Gastroesophageal sphincter (tissue), 4 donors: ENCODE data around the gene ANK2. TPM values are rescaled to one million over a fixed set of nuclear protein-coding genes. Genes with fewer than 3 reads are reported as not detected.

ENCODE experiments used
- ATAC-seq: fragments of 150-250 bp; one replicate; pipeline ENCODE4 v1.9.1; 2016; ENCODE audit warnings: mild to moderate bottlenecking, moderate library complexity
- H3K27ac ChIP-seq, 4 donors: fragments of 200-600 bp; sonication (generic) in 3 of 4; 1 replicate in 3 of 4; 2 replicates in 1 of 4; pipeline ENCODE4 v1.5.1; 2016 to 2019
- H3K27me3 ChIP-seq: fragments of 200-600 bp; sonication (generic); one replicate; pipeline ENCODE4 v1.5.1; 2019
- H3K36me3 ChIP-seq, 2 donors: fragments of 200-600 bp; sonication (generic); one replicate each; pipeline ENCODE4 v1.5.1; 2019; ENCODE audit warnings: control low read depth in 1 of 2
- H3K4me1 ChIP-seq, 3 donors: fragments of 200-600 bp; sonication (generic); 1 replicate in 2 of 3; 2 replicates in 1 of 3; pipeline ENCODE4 v1.5.1; 2016 to 2019; ENCODE audit warnings: control low read depth in 2 of 3
- H3K4me3 ChIP-seq, 2 donors: fragments of 200-600 bp; sonication (generic); one replicate each; pipeline ENCODE4 v1.5.1; 2019; ENCODE audit warnings: mild to moderate bottlenecking in 1 of 2, moderate library complexity in 1 of 2
- H3K9me3 ChIP-seq, 3 donors: fragments of 200-600 bp; sonication (generic); one replicate each; pipeline ENCODE4 v1.5.1; 2017 to 2019; ENCODE audit warnings: control low read depth in 2 of 3
- CTCF ChIP-seq, 4 experiments: fragments of 200-600 bp in 2 of 4; fragments of 450-650 bp in 2 of 4; sonication (generic) in 1 of 4; IDR thresholded peaks; one replicate each; pipeline ENCODE4 v1.5.1; 2017 to 2019; ENCODE audit warnings: antibody characterized with exemption in 4 of 4, mild to moderate bottlenecking in 2 of 4, moderate library complexity in 2 of 4
- EP300 ChIP-seq: sonication (generic); formaldehyde crosslinking; IDR thresholded peaks from one replicate; pipeline ENCODE4 v1.6.1; 2017; ENCODE audit warnings: antibody characterized with exemption, mild to moderate bottlenecking
- POLR2A ChIP-seq, 2 donors: fragments of 450-650 bp; IDR thresholded peaks; one replicate each; pipeline ENCODE4 v1.6.1; 2017; ENCODE audit warnings: antibody characterized with exemption in 2 of 2, mild to moderate bottlenecking in 2 of 2, moderate library complexity in 1 of 2
- POLR2AphosphoS5 ChIP-seq: sonication (generic); formaldehyde crosslinking; IDR thresholded peaks from one replicate; pipeline ENCODE4 v1.6.1; 2017; ENCODE audit warnings: antibody characterized with exemption
- WGBS, 2 donors: methylation state at CpG; one replicate each; pipeline ENCODE4 v1.1.5; 2018; ENCODE audit warnings: low coverage in 1 of 2; 5-methylcytosine and 5-hydroxymethylcytosine counted together
- total RNA-seq, 4 donors: library from RNA; depleted of rRNA; stranded (reverse); fragments of >200 nt; gene quantifications; one replicate each; pipeline ENCODE4 v1.1.0, GENCODE V29; 2016

The ANK2 gene
- total RNA-seq, 4 donors from 2014 or later = 84.9 to 104 (median 91.5) TPM

- ATAC-seq = no peak
- H3K27me3 ChIP-seq = no peaks in the 10 kb centered on the region
- H3K4me1 ChIP-seq = no peaks in the 10 kb centered on the region
- 84 to 87% methylated on average over 2 to 5 of the region's 5 CpGs for WGBS, 2 donors
- TF ChIP-seq CTCF (IDR thresholded peaks at IDR 0.05) (no peak), EP300 (no peak), POLR2AphosphoS5 (no peak), POLR2A (IDR thresholded peaks at IDR 0.05) (no peak)
- H3K4me3 ChIP-seq = no peak overlapping the region
- H3K36me3 ChIP-seq = peaks cover 0 to 29% of the 10 kb centered on the region in 2 donors
- no peaks in the 10 kb centered on the region for H3K9me3 ChIP-seq
- no peak overlapping the region for H3K27ac ChIP-seq
These were observed 198.9 kb downstream of the ANK2 start for GRCh38 chr4:113248320-113248719.

- H3K9me3 ChIP-seq = no peaks in the 10 kb centered on the region
- H3K27me3 ChIP-seq = no peaks in the 10 kb centered on the region
- no peaks in the 10 kb centered on the region for H3K4me1 ChIP-seq
- TF ChIP-seq EP300 = no peak
- TF ChIP-seq POLR2A (IDR thresholded peaks at IDR 0.05) = no peak
- TF ChIP-seq POLR2AphosphoS5 = no peak
- no peak for TF ChIP-seq CTCF (IDR thresholded peaks at IDR 0.05)
- H3K4me3 ChIP-seq = no peak overlapping the region
- H3K36me3 ChIP-seq = peaks cover 0 to 42% of the 10 kb centered on the region in 2 donors
- no peak for ATAC-seq
- WGBS, 2 donors = 70 to 96% methylated on average over 1 to 6 of the region's 6 CpGs
- H3K27ac ChIP-seq = no peak overlapping the region
These were observed 206.2 kb downstream of the ANK2 start for GRCh38 chr4:113255628-113256027.

GRCh38 chr4:113256946-113257345 is 207.5 kb downstream of the ANK2 start:
- Histone ChIP-seq H3K36me3 (peaks cover 0 to 40% of the 10 kb centered on the region in 2 donors), H3K9me3 (no peaks in the 10 kb centered on the region), H3K27ac (no peak overlapping the region), H3K27me3 (no peaks in the 10 kb centered on the region), H3K4me3 (no peak overlapping the region), H3K4me1 (no peaks in the 10 kb centered on the region)
- TF ChIP-seq EP300 (no peak), CTCF (IDR thresholded peaks at IDR 0.05) (no peak), POLR2A (IDR thresholded peaks at IDR 0.05) (no peak), POLR2AphosphoS5 (no peak)
- no peak for ATAC-seq
- 77 to 85% methylated on average over 5 of the region's 5 CpGs for WGBS, 2 donors

GRCh38 chr4:113260688-113261087 is 211.2 kb downstream of the ANK2 start:
- TF ChIP-seq POLR2AphosphoS5 = no peak
- no peak for TF ChIP-seq CTCF (IDR thresholded peaks at IDR 0.05)
- no peak for TF ChIP-seq POLR2A (IDR thresholded peaks at IDR 0.05)
- TF ChIP-seq EP300 = no peak
- H3K27me3 ChIP-seq = no peaks in the 10 kb centered on the region
- no peak overlapping the region for H3K4me3 ChIP-seq
- H3K36me3 ChIP-seq = peaks cover 0 to 36% of the 10 kb centered on the region in 2 donors
- no peak overlapping the region for H3K27ac ChIP-seq
- no peaks in the 10 kb centered on the region for H3K4me1 ChIP-seq
- 81 to 96% methylated on average over 2 to 4 of the region's 4 CpGs for WGBS, 2 donors
- no peak for ATAC-seq
- no peaks in the 10 kb centered on the region for H3K9me3 ChIP-seq

GRCh38 chr4:113263274-113263673 is 213.8 kb downstream of the ANK2 start:
- Histone ChIP-seq H3K4me3 (no peak overlapping the region), H3K4me1 (no peaks in the 10 kb centered on the region), H3K9me3 (no peaks in the 10 kb centered on the region), H3K36me3 (peaks cover 0 to 29% of the 10 kb centered on the region in 2 donors), H3K27me3 (no peaks in the 10 kb centered on the region), H3K27ac (no peak overlapping the region)
- ATAC-seq = no peak
- TF ChIP-seq POLR2A (IDR thresholded peaks at IDR 0.05) (no peak), POLR2AphosphoS5 (no peak), EP300 (no peak), CTCF (IDR thresholded peaks at IDR 0.05) (no peak)
- WGBS, 2 donors = 7 to 29% methylated on average over 1 of the region's 1 CpG
